Measurements from ENCODE around the gene ADPRH.

- TF ChIP-seq ZNF384 (IDR thresholded peaks at IDR 0.05) (no peak), FOXM1 (IDR thresholded peaks at IDR 0.05; ENCODE audit: borderline replicate concordance) (no peak), FOXA1 (IDR thresholded peaks at IDR 0.05) (no peak), ELF4 (IDR thresholded peaks at IDR 0.05) (no peak)
These were observed 52.2 kb downstream of the ADPRH start for GRCh38 chr3:119631516-119631915.

Data from HEK293T (cell line).